WERI-Rb-1 (cell line): Measurements from ENCODE around the gene AIFM3.
"Not testable (repeated sequence)": the region's sequence is repeated elsewhere in the genome, so short reads cannot be mapped to it uniquely, and the experiment has no call there.

ENCODE experiments used
- DNase-seq: peaks from one replicate; pipeline ENCODE4 v3.0.0-alpha.2; 2020
- H3K27ac ChIP-seq: fragments of 250-450 bp; sonication (Bioruptor Pico); 2 replicates; pipeline ENCODE4 v1.5.1; 2020; ENCODE audit warnings: mild to moderate bottlenecking, moderate library complexity
- H3K27me3 ChIP-seq: fragments of 250-450 bp; sonication (Bioruptor Pico); 2 replicates; pipeline ENCODE4 v1.5.1; 2021; ENCODE audit warnings: mild to moderate bottlenecking, low read depth, moderate library complexity; ENCODE audit not compliant: insufficient read depth, severe bottlenecking
- H3K36me3 ChIP-seq: fragments of 250-450 bp; sonication (Bioruptor Pico); 2 replicates; pipeline ENCODE4 v1.5.1; 2020; ENCODE audit warnings: mild to moderate bottlenecking, moderate library complexity
- H3K4me3 ChIP-seq: 2 replicates; pipeline ENCODE4 v1.5.1; 2011; ENCODE audit warnings: low read depth, mild to moderate bottlenecking, control low read depth, low read length
- H3K9me3 ChIP-seq: fragments of 250-450 bp; sonication (Bioruptor Pico); 2 replicates; pipeline ENCODE4 v1.5.1; 2021; ENCODE audit warnings: mild to moderate bottlenecking, moderate library complexity; ENCODE audit not compliant: severe bottlenecking
- TF ChIP-seq, protein P1 (sequence below): IDR thresholded peaks from 2 replicates; pipeline ENCODE4 v1.5.1; 2011; ENCODE audit warnings: low read depth, mild to moderate bottlenecking, control low read depth, inconsistent platforms, low read length

The AIFM3 gene

GRCh38 chr22:20940186-20940651, 26.8 kb upstream of the AIFM3 start:
- TF ChIP-seq, protein P1, sequence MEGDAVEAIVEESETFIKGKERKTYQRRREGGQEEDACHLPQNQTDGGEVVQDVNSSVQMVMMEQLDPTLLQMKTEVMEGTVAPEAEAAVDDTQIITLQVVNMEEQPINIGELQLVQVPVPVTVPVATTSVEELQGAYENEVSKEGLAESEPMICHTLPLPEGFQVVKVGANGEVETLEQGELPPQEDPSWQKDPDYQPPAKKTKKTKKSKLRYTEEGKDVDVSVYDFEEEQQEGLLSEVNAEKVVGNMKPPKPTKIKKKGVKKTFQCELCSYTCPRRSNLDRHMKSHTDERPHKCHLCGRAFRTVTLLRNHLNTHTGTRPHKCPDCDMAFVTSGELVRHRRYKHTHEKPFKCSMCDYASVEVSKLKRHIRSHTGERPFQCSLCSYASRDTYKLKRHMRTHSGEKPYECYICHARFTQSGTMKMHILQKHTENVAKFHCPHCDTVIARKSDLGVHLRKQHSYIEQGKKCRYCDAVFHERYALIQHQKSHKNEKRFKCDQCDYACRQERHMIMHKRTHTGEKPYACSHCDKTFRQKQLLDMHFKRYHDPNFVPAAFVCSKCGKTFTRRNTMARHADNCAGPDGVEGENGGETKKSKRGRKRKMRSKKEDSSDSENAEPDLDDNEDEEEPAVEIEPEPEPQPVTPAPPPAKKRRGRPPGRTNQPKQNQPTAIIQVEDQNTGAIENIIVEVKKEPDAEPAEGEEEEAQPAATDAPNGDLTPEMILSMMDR = no peak
- Histone ChIP-seq H3K27ac (no peak overlapping the region), H3K4me3 (no peak overlapping the region), H3K27me3 (no peaks in the 10 kb centered on the region), H3K36me3 (peaks cover 64% of the 10 kb centered on the region), H3K9me3 (no peaks in the 10 kb centered on the region)
- DNase-seq = no peak

GRCh38 chr22:20940904-20941385, 26.1 kb upstream of the AIFM3 start:
- TF ChIP-seq, protein P1 = no peak
- Histone ChIP-seq H3K9me3 (no peaks in the 10 kb centered on the region), H3K27me3 (no peaks in the 10 kb centered on the region), H3K27ac (no peak overlapping the region), H3K4me3 (no peak overlapping the region), H3K36me3 (peaks cover 61% of the 10 kb centered on the region)
- DNase-seq = no peak

DNA sequence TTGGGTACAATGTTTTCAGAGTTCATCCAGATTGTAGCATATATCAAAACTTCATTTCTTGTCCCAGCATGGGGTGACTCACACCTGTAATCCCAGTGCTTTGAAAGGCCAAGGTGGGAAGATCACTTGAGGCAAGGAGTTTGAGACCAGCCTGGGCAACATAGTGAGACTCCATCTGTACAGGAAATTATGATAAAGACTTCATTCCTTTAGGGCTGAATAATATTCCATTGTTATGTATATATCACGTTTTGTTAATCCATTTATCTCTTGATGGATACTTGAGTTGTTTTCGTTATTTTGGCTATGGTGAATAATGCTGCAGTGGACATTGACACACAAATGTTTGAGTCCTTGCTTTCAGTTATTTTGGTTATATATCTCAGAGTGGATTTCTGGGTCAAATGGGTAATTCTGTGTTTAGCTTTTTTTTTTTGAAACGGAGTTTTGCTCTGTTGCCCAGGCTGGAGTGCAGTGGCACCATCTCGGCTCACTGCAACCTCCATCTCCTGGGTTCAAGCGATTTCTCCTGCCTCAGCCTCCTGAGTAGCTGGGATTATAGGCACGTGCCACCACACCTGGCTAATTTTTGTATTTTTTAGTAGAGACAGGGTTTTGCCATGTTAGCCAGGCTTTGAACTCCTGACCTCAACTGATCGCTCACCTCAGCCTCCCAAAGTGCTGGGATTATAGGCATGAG, 24.7 kb upstream of the AIFM3 start:
- H3K9me3 ChIP-seq, DNase-seq, H3K27ac ChIP-seq, H3K4me3 ChIP-seq, H3K27me3 ChIP-seq: not testable (repeated sequence)
- H3K36me3 ChIP-seq = peaks cover 52% of the 10 kb centered on the region

GRCh38 chr22:20943104-20943933, 23.7 kb upstream of the AIFM3 start:
- no peaks in the 10 kb centered on the region for H3K9me3 ChIP-seq
- H3K4me3 ChIP-seq = no peak overlapping the region
- H3K27ac ChIP-seq = no peak overlapping the region
- H3K36me3 ChIP-seq = peaks cover 43% of the 10 kb centered on the region
- no peak for DNase-seq
- TF ChIP-seq, protein P1 = no peak
- no peaks in the 10 kb centered on the region for H3K27me3 ChIP-seq

DNA sequence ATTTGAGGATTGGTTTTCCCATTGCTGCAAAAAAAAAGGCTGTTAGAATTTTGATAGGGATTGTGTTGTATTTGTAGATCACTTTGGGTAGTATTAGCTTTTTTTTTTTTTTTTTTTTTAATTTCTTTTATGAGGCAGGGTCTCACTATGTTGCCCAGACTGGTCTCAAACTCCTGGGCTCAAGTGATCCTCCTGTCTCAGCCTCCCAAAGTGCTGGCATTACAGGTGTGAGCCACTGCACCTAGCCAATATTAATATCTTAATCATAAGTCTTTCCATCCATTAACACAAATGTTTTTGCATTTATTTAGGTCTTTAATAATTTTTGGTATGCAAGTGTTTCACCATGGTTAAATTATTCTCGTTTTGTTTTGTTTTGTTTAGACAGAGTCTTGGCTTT, 23.0 kb upstream of the AIFM3 start:
- Histone ChIP-seq H3K27ac (no peak overlapping the region), H3K36me3 (peaks cover 41% of the 10 kb centered on the region)

DNA sequence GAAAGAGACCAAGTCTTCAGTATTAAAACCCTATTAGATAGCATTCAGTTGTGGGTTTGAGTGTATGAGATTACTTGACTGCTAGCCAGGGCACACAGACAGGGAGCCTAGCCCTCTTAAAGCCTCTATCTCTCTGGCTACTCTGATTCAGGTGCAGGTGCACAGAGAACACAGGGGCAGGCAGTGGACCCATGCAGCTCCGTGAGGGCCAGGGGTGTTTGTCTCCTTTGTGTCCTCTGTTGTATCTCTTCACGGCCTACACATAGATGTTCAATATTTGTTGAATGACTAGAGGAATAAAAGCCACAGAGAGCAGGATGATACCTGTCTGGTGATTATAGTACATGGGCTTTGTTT, 21.5 kb upstream of the AIFM3 start:
- TF ChIP-seq, protein P1 = no peak
- Histone ChIP-seq H3K36me3 (peaks cover 50% of the 10 kb centered on the region), H3K27me3 (no peaks in the 10 kb centered on the region), H3K9me3 (no peaks in the 10 kb centered on the region), H3K27ac (no peak overlapping the region), H3K4me3 (no peak overlapping the region)
- DNase-seq = no peak

More for the DNA sequence above, 23.0 kb upstream of the AIFM3 start:
- Histone ChIP-seq H3K27me3 (no peaks in the 10 kb centered on the region), H3K9me3 (no peaks in the 10 kb centered on the region), H3K4me3 (no peak overlapping the region)
- DNase-seq = no peak
- TF ChIP-seq, protein P1 = no peak
